SK-N-SH (cell line): ENCODE measurements around the gene CDC37.

Experiments used
- EP300 ChIP-seq, 2 experiments: IDR thresholded peaks; 2 replicates each; pipeline versions ENCODE4 v1.4.0 to v1.6.1; 2012; ENCODE audit warnings: borderline replicate concordance in 1 of 2, low read depth in 1 of 2, low read length in 1 of 2
- GABPA ChIP-seq: IDR thresholded peaks from 2 replicates; pipeline ENCODE4 v1.4.0; 2012; ENCODE audit warnings: low read depth, mild to moderate bottlenecking
- MEF2A ChIP-seq: IDR thresholded peaks from 2 replicates; pipeline ENCODE4 v1.4.0; 2012; ENCODE audit warnings: low read depth, borderline replicate concordance
- MXI1 ChIP-seq: IDR thresholded peaks from 2 replicates; pipeline ENCODE4 v1.6.1; 2012; ENCODE audit warnings: mild to moderate bottlenecking, low read depth, low read length, improper control_type of control experiment
- NFIC ChIP-seq: IDR thresholded peaks from 2 replicates; pipeline ENCODE4 v1.4.0; 2012; ENCODE audit warnings: borderline replicate concordance

GRCh38 chr19:10428996-10429381 lies 25.6 kb upstream of the CDC37 start:
- TF ChIP-seq EP300 (IDR thresholded peaks at IDR 0.05; ENCODE audit: borderline replicate concordance in 1 of 2, low read depth in 1 of 2, low read length in 1 of 2) (no peak), MXI1 (no peak), MEF2A (no peak), NFIC (no peak), GABPA (no peak)
